ENCODE data around the gene SAMD4B. TPM values are rescaled to one million over a fixed set of nuclear protein-coding genes. Genes with fewer than 3 reads are reported as not detected.

SAMD4B gene
- total and polyA plus RNA-seq, 10 of the 15 experiments (the other 5 are each of a cell fraction or from before 2014, with no cell fraction given): 2.4 to 43.3 (median 23.9) TPM

DNA sequence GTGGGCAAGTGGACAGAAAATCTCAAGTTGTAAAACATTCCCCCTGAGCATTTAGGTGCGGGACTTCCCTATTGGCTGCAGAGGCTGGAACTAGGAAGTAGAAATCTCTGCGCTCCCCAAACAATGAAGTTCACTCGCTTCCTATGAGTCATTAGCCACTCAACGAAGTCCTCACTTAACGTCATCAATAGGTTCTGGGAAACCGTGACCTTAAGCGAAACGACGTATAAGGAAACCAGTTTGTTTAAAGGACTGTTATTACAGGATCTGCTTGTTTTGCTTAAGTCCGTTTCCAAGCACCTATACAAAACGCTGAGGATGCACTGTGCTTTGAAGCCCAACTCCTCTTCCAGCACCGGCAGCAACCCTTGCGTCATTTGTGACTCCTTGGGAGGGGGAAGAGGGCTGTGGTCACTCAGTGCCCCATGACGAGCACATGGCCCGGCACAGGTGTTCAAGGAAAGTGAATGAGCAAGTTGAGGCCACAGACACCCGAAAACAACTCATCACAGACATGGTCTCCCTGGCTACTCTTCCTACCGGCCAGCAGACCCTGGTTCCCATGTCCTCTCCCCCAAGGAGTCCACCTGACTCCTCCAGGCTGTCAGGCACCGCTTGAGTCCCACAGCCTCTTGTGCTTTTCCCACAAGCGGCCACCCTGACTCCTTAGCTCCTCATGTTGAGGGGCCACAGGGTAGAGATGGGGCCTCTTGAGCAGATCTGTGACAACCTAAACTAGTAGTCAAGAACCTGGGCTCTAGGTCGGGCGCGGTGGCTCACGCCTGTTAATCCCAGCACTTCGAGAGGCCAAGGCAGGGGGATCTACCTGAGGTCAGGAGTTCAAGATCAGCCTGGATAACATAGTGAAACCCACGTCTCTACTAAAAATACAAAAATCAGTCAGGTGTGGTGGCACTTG is 88.7 kb downstream of the SAMD4B start (continued):
- TF ChIP-seq ELK1 (IDR thresholded peaks at IDR 0.05; ENCODE audit: low read depth, low read length): no peak
- no peak for TF ChIP-seq SP1 (IDR thresholded peaks at IDR 0.05; ENCODE audit: low read depth, low read length)
- no peak for TF ChIP-seq ZNF622 (IDR thresholded peaks at IDR 0.05)
- no peak for TF ChIP-seq RELA (IDR thresholded peaks at IDR 0.05; ENCODE audit: borderline replicate concordance, partially characterized antibody)
- TF ChIP-seq DPF2 (IDR thresholded peaks at IDR 0.05): 0 out of 2 replicates have a peak, but pooled peaks have one; percentile 23
- TF ChIP-seq, protein P1, sequence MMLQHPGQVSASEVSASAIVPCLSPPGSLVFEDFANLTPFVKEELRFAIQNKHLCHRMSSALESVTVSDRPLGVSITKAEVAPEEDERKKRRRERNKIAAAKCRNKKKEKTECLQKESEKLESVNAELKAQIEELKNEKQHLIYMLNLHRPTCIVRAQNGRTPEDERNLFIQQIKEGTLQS (IDR thresholded peaks at IDR 0.05; ENCODE audit: borderline replicate concordance, extremely low read depth, low read depth, low read length): no peak
- TF ChIP-seq ZSCAN29 (IDR thresholded peaks at IDR 0.05): no peak
- TF ChIP-seq SMAD5 (IDR thresholded peaks at IDR 0.05; ENCODE audit: low read depth): no peak
- no peak for TF ChIP-seq NFXL1 (IDR thresholded peaks at IDR 0.05; ENCODE audit: borderline replicate concordance)
- TF ChIP-seq, protein P2, sequence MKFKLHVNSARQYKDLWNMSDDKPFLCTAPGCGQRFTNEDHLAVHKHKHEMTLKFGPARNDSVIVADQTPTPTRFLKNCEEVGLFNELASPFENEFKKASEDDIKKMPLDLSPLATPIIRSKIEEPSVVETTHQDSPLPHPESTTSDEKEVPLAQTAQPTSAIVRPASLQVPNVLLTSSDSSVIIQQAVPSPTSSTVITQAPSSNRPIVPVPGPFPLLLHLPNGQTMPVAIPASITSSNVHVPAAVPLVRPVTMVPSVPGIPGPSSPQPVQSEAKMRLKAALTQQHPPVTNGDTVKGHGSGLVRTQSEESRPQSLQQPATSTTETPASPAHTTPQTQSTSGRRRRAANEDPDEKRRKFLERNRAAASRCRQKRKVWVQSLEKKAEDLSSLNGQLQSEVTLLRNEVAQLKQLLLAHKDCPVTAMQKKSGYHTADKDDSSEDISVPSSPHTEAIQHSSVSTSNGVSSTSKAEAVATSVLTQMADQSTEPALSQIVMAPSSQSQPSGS (IDR thresholded peaks at IDR 0.05; ENCODE audit: low read length): peak; percentile 43; the same call in 1 of the 2 replicates
- TF ChIP-seq PBX3 (IDR thresholded peaks at IDR 0.05; ENCODE audit: insufficient replicate concordance, low read depth, low read length): no peak
- TF ChIP-seq ATF7 (IDR thresholded peaks at IDR 0.05; ENCODE audit: low read depth): peak; percentile 73
- TF ChIP-seq BMI1 (IDR thresholded peaks at IDR 0.05; ENCODE audit: borderline replicate concordance): no peak
- TF ChIP-seq EGR1 (IDR thresholded peaks at IDR 0.05; ENCODE audit: borderline replicate concordance in 1 of 2, low read depth in 2 of 2, low read length in 2 of 2): no peak
- peak; percentile 20; the same call in 1 of the 2 replicates for TF ChIP-seq MTA2 (IDR thresholded peaks at IDR 0.05; ENCODE audit: low read depth)
- TF ChIP-seq, protein P3, sequence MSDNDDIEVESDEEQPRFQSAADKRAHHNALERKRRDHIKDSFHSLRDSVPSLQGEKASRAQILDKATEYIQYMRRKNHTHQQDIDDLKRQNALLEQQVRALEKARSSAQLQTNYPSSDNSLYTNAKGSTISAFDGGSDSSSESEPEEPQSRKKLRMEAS (IDR thresholded peaks at IDR 0.05; ENCODE audit: low read depth, low read length): no peak
- no peak for TF ChIP-seq BACH1 (IDR thresholded peaks at IDR 0.05; ENCODE audit: borderline replicate concordance)
